Left renal pelvis (tissue), 4 donors: Measurements from ENCODE around the gene CDH23. TPM values are rescaled to one million over a fixed set of nuclear protein-coding genes. Genes with fewer than 3 reads are reported as not detected.

ENCODE experiments used
- DNase-seq, 4 donors: peaks; one replicate each; pipeline ENCODE4 v3.0.0-alpha.2; 2013; ENCODE audit warnings: low read depth in 4 of 4, low spot score in 3 of 4
- polyA plus RNA-seq, 4 donors: library from polyadenylated mRNA; unstranded; fragments of 120-200 nt; gene quantifications; one replicate each; pipeline ENCODE4 v1.2.1, GENCODE V29; 2013; ENCODE audit not compliant: insufficient read length in 4 of 4

Gene CDH23
- polyA plus RNA-seq, 4 donors: 1.5 to 28.3 (median 2.7) TPM

- no peak for DNase-seq
Measured at GRCh38 chr10:71816936-71817618, 420.4 kb downstream of the CDH23 start.

- DNase-seq: no peak
Measured at GRCh38 chr10:71817831-71818655, 421.3 kb downstream of the CDH23 start.

GRCh38 chr10:71818674-71819260 lies 422.0 kb downstream of the CDH23 start:
- no peak for DNase-seq

GRCh38 chr10:71819441-71819861 lies 422.7 kb downstream of the CDH23 start:
- no peak for DNase-seq

GRCh38 chr10:71819985-71820384 lies 423.3 kb downstream of the CDH23 start:
- DNase-seq: no peak

- no peak for DNase-seq
Measured at GRCh38 chr10:71820966-71821365, 424.2 kb downstream of the CDH23 start.

GRCh38 chr10:71821909-71822763 lies 425.4 kb downstream of the CDH23 start:
- no peak for DNase-seq

- no peak for DNase-seq
Measured at GRCh38 chr10:71823356-71823755, 426.6 kb downstream of the CDH23 start.

- DNase-seq: no peak
Measured at GRCh38 chr10:71824333-71824732, 427.6 kb downstream of the CDH23 start.

- DNase-seq: no peak
Measured at GRCh38 chr10:71825217-71825616, 428.5 kb downstream of the CDH23 start.

- DNase-seq: no peak
Measured at GRCh38 chr10:71827852-71828251, 431.1 kb downstream of the CDH23 start.

GRCh38 chr10:71828702-71829101 lies 432.0 kb downstream of the CDH23 start:
- DNase-seq: no peak

GRCh38 chr10:71829171-71829570 lies 432.5 kb downstream of the CDH23 start:
- DNase-seq: no peak

GRCh38 chr10:71829896-71830295 lies 433.2 kb downstream of the CDH23 start:
- no peak for DNase-seq

GRCh38 chr10:71830726-71831125 lies 434.0 kb downstream of the CDH23 start:
- DNase-seq: no peak

GRCh38 chr10:71831646-71832552 lies 435.2 kb downstream of the CDH23 start:
- DNase-seq: no peak

- DNase-seq: no peak
Measured at GRCh38 chr10:71832967-71833366, 436.2 kb downstream of the CDH23 start.

- no peak for DNase-seq
Measured at GRCh38 chr10:71833451-71834342, 437.0 kb downstream of the CDH23 start.

GRCh38 chr10:71834343-71834674 lies 437.6 kb downstream of the CDH23 start:
- no peak for DNase-seq
